GM21423 (cell line): ENCODE results near the gene DIAPH2.

Source experiments
- ATAC-seq: cut with Tn5 transposase; IDR thresholded peaks from one replicate; pipeline ENCODE4 v1.9.1; 2021; ENCODE audit warnings: mild to moderate bottlenecking, moderate library complexity; ENCODE audit not compliant: unreplicated experiment

Gene DIAPH2

DNA sequence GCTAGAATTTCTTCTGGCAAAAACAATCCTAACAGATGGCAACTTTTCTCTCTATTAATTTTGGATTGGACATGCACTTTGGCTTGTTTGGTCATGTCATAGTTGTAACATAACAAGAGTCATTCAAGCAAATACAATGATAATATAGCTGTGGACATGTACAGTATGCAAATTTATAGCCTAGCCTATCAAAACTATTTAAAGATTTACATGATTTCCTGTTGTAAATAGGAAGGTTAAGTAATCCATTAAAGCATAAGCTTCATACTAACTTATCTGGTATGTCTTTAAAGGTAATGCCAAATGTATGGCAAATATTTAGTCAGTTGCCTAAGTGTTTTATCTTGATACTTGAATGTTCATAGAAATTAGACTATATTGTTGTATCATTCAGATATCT is 244.4 kb downstream of the DIAPH2 start:
- ATAC-seq, result no peak

DNA sequence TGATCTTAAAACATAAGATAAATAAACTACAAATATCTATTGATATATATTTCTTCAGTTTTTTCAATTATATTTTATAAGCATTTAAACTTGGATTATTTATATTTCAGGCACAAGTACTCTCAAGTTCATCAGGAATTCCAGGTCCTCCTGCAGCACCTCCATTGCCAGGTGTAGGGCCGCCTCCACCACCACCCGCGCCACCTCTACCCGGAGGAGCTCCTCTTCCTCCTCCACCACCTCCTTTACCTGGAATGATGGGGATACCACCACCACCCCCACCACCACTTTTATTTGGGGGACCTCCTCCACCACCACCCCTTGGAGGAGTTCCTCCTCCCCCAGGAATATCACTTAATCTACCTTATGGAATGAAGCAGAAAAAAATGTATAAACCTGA is 273.1 kb downstream of the DIAPH2 start:
- no peak for ATAC-seq

DNA sequence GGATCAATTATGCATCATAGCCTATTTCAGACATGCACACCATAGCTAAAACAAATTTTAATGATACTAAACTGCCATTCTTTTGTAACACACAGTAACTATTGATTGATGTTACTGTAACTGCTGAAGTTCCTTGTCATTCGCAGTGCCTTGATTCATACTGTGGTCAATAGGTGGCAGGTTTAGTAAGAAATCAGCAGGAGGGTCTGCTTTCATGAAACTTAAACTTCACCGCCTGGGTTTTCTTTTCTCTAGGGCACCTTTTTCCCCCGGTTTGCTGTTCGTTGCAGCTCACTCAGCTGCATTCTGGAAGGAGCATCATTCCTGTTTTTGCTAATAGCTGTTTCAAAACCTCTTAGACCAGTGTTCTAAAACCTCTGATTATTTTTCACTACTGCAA is 287.2 kb downstream of the DIAPH2 start:
- ATAC-seq, result no peak

DNA sequence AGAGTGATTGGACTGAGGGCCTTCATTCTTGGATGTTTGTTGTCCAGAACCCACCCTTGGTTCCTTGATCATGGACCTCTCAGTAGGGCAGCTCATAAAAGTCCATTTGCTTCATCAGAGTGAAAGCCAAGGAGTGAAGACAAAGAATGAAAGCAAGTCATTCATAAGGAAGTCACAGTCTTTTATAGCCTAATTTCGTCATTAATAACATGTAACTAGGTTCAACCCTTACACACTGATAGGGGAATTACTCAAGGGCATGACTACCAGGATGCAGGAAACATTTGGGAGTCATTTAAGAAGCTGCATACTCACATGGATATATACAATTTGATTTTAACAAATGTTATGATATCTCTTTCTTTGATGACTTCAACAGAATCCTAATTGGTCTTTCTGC is 294.3 kb downstream of the DIAPH2 start:
- no peak for ATAC-seq

DNA sequence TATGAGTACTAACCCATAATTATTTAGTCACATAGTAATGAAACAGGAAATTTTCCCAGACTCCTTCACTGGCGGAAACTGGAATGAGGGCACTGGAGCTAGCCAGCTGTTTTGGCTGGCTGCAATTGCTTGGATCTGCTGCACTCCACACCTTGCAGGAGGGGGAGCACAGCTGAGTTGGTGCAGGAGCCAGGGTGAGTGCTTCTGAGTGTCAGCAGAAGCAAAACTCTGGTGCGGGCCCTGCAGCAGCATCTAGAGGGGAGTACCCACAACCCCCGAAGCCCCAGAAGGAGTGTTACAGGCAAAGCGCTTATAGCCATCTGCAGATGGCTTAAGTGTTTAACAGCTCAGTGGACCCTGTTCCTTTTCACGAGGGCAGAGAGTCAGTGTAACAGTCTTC is 295.1 kb downstream of the DIAPH2 start:
- ATAC-seq, result no peak

DNA sequence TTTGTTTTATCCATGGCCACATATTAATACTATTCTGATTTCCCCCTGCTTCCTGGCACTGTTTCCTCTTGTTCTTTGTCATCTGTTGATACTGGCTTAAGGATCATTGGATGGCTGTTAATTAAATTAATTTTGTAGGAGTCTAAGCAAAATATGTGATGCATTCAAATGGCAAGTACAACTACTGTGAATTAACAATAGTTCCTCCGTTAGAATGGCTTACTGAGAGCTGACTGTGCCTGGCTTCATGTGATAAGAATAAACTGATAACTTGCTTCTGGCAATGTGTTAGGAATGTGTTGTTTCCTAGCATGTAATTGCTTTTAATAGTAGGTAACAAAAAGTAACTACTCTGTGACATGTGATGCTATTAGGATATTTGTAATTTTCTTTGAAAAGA is 297.5 kb downstream of the DIAPH2 start:
- no peak for ATAC-seq

DNA sequence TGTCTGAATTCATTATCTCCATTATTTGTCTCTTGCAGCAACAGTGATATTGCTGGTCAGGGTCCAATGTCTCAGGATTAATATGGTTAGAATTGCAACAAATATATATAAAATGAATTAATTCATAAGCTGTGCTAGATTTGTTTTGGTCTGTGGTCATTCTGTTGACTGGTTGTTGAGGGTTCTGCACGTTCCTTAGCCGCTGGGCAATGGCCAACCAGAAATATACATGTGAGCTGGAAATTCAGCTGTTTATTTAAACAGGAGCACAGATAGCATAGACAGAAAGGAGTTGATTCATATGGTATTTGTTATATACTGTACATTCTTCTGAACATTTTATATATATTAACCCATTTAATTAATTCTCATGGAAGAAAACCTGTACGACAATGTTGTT is 299.9 kb downstream of the DIAPH2 start:
- ATAC-seq, result no peak

DNA sequence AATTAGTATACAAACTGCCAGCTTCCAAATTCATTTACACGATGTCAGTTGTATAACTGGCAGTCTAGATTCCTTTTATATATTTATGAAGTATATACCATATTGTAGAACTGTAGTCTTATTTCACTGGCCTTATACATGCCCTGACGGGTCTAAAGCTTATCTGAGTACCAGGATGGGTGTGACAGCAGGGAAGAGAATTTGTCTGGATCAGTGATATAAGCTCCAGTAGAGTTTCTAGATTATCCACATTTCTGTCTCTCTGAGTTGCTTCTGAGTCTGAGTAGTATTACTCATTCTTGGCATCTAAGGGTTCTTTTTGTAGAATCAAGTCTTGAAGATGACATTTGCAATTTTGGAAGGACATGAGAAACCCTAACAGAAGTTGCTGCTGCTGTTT is 300.4 kb downstream of the DIAPH2 start:
- no peak for ATAC-seq

DNA sequence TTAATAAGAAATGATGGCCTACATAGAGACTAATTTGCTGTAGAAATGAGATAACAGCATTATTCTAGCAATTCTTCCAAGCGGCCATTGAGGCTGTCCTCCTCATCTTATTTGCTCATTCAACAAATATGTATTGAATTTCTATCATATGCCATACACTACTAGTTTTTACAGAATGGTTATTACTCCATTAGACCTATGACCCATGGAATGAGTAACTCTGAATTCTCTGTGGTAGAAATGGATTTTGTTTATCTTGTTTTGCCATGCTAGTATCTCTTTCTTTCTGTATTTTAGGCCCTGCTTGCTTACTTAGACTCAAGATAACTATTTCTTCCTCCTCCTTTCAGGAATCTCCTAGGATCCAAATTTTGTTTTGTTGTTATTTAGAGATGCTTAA is 302.6 kb downstream of the DIAPH2 start:
- no peak for ATAC-seq

DNA sequence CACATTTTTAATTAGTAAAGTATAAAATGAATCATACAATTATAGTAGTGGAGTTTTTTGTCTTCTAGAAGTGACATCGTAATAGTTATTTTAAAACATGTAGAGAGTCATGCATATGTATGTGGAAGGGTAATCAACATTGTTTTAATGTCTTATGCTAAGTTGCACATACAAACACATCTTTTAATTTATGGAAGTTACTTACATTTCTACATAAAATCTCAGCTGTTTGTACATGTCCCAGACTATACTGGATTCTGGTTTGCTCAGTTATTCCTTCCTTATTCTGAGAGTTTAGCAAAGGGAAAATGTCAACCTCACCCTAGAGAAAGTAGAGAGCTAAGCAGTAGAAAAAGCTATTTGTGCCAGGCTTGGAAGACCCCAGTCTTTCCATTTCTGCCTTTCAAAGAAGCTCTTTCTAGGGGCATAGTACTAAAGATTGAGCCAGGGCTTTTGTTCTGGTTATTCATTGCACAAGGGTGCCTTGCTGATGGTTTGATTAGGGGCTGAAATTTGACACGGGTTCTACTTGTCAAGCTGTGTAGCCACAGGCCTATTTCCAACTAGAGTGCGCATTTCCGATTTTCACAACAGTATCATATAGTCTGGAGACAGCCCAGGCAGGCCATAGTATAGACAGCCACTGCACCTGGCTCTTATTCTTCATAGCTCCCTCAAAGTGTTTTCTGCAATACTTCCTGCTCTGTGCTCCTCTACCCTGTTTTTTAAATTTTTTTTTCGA is 305.4 kb downstream of the DIAPH2 start:
- no peak for ATAC-seq

DNA sequence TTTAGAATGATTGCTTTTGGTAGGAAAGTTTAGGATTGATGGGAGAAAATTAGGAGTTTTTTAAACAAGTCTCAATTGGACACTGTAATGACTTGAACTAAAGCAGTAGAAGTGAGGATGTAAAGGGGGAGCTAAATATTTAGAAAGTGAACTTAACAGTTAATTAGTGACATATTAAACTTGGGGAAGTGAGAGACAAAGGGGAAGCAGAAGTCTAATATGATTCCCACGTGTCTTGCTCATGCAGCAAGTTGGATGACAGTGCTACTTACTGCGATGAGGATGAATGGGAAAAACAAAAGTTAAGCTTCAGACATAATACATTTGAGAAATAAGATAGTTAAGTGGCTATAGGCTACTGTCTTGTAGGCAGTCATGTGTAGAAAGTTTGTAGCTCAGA is 309.5 kb downstream of the DIAPH2 start:
- ATAC-seq, result no peak

DNA sequence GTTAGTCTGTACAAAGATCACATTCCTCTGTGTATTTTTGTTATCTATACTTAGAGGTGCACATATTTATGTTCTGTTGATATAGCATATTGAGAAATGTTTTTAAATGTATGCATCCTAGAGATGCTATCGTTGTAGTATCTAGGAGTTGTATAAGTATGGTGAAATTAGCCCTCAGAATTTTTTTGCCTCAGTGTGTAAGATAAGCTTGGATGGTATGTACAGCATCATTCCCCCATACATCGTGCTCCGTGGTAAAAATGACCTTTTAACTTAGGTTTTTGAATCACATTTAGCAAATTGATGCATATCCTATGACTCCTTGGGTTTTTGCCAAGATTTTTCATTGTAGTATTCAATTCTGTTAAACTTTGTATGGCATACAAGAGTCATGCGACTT is 312.6 kb downstream of the DIAPH2 start:
- ATAC-seq, result no peak

DNA sequence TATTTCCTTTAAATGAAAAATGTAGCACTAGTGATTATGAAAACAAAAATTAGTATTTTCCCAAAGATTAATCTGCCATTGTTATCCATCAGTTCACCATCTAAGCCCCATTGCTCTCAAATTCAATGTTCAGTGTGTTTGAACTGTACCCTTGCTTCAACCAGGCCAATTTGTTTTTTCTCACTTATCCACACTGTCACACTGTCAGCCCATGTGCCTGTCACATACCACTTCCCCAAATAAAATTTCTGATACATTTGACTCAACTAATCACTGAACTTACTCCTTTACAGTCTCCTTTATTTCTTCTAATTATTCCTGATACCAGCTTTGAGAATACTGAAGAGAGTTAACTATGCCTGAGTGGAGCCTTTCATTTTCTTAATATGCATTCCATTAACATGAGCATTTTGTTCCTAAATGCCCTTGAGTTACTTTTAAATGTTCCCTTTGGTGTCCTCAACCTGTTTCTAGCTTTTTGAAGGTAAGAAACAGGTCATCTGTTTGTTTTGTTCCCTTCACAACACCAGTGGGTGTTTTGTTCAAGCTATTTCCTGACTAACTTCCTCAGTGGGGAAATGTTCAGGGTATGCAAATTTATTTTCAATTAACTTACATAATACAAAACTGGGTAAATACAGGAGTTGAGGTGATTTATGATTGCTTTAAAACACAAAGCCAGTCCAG is 316.2 kb downstream of the DIAPH2 start:
- ATAC-seq, result no peak

DNA sequence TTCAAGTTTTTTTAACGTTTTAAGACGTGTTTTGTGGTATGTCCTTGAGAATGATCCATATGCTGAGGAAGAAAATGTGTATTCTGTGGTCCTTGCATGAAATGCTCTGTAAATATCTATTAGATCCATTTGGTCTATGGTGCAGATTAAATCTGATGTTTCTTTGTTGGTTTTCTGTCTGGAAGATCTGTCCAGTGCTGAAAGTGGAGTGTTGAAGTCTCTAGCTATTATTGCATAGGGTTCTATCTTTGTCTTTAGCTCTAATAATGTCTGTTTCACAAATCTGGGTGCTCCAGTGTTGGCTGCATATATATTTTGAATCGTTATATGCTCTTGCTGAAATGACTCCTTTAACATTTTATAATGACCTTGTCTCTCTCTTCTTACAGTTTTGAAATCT is 321.5 kb downstream of the DIAPH2 start:
- ATAC-seq, result no peak

DNA sequence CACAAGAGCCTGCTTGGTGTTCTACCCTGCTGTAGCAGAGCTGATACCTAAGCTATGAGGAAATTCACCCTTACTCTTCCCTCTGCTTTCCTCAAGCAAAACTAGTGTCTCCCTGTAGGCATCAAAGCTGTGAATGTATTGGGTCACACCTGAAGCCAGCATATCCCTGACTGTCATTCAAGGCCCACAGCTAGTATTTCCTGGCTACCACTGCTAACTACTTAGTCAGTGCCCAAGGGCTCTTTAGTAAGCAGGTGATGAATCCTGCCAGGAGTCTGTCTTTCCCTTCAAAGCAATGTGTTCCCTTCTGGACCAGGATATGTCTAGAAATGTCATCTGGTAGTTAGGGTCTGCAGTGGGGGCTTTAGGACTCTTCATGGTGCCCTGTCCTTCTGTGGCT is 324.7 kb downstream of the DIAPH2 start:
- ATAC-seq, result no peak

DNA sequence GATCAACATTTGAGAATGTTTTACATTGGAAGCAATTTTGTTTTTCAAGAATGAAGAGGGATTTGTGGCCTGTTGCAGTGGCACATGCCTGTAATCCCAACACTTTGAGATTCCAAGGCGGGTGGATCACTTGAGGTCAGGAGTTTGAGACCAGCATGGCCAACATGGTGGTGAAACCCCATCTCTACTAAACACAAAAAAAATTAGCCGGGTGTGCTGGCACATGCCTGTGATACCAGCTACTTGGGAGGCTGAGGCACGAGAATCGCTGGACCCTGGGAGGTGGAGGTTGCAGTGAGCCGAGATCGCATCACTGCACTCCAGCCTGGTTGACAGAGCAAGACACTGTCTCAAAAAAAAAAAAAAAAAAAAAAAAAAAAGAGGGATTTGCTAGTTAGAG is 326.9 kb downstream of the DIAPH2 start:
- no peak for ATAC-seq

DNA sequence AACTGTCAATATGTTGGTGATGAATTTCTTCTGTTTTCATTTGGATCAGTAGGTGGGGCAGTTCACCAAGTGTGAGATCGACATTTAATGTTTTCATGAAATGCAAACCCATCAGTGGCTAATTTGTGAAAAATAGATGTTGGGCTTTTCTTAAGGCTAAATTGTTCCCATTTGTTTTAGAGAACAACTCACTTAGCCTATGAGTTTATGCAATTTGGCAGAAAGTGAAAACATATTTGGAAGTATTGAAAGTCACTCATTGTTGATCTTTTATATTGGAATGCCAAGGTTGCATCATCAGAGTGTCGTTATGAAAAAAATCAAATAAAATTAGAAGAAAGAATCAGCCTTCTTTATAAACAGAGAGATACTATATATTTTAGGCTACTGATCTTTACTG is 331.5 kb downstream of the DIAPH2 start:
- no peak for ATAC-seq

DNA sequence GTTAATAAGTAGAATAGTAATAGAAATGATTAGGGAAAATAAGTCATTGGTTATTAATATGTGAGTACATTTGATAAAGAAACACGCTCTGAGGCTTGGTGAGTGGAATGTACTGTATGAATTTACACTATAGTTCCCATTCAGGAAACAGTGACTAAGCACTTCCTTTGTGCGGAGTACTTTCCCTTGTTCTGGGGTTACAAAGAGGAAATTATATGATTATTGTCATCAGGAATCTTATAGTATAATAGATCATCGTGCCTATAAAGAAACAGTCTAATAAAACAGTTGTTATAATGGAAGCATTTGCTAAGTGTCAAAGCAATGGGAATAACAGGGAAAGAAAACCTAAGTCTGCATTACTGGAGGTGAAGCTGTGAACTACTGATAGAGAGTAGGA is 337.0 kb downstream of the DIAPH2 start:
- ATAC-seq, result no peak

DNA sequence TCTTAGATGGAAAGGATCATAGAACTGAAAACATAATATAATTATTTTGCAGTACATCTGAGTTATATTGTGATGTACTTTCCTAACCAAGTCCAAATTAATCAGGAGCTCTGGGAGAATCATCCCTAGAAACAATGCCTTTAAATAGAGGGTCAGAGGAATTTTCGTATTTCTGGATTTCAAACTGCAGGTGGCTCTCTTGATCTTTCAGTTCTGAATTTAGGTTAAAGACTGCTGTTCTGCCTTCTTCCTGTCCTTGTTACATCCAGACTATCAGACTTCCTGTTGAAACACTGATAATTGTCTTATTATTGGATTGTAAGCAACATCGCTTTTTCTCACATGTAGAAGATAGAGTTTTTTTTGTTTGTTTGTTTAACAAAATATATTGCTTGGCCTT is 341.8 kb downstream of the DIAPH2 start:
- ATAC-seq, result no peak

DNA sequence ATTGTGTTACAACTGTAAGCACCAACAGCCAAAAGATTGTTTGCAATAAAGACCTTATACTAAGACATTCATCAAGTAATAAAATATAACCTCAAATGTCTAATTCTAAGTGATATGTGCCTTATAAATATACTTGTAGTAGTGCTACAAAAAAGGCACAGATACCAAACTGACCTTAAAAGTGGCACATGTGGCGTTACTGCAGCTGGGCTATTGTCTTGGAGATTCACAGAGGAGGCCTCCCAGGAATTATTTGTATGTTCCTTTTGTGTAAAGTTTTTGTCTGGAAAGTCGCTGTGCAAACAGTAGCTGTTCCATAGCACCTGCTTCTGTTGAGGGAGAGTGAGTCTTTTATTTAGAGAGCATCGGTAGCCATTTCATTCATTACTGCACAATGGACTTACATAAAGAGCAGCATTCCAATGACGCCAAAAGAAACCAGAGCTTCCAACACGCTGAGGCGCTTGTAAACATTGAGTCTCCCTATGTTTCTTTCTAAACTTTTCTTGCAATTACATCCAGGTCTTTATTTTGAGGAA is 342.8 kb downstream of the DIAPH2 start:
- ATAC-seq, result no peak

DNA sequence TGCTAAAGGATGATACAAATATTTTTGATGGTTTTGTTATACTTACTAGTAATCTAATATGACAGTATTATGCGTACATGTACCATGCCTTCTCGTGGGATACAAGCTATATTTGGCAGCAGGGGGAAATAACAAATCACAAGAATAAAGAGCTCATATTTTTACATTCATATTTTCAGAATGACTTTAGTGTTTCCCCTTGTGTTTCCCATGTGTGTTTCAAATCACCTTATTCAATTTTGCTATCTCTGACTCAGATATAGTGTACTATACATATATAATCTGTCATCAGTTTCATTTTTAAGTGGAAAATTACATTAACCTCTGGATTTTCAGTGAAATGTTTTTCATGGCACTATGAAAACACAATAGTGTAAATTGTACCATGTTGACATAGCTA is 345.8 kb downstream of the DIAPH2 start:
- ATAC-seq, result no peak

DNA sequence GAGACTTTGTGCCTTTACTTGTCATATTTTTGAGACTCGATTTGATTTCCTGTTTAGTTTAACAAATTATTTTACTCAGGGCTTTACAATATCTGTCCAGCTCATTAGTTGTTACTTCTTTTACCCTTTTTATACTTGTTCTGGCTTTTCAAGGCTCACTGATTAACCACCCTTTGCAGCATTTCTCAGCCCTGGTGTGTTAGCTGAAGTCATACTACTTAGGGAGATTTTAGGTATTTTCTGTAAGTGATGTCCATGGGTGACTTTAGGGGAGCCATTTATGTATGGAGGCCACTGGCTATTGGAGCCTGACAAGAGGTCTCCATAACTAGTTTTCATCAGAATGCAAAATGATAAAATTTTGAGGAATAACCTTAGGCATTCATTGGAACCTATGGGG is 346.3 kb downstream of the DIAPH2 start:
- no peak for ATAC-seq
